Hepatocyte (in vitro differentiated cells): ENCODE results near the gene DOK5.

ENCODE experiments used
- EZH2 ChIP-seq: fragments of 200-600 bp; sonication (generic); IDR thresholded peaks from 2 replicates; pipeline ENCODE4 v1.6.1; 2016; ENCODE audit warnings: antibody characterized with exemption, mild to moderate bottlenecking, borderline replicate concordance
- EZH2phosphoT487 ChIP-seq: fragments of 200-600 bp; sonication (generic); IDR thresholded peaks from one replicate; pipeline ENCODE4 v1.6.1; 2018; ENCODE audit warnings: antibody characterized with exemption, mild to moderate bottlenecking, low read depth, moderate library complexity; ENCODE audit not compliant: unreplicated experiment, severe bottlenecking

DNA sequence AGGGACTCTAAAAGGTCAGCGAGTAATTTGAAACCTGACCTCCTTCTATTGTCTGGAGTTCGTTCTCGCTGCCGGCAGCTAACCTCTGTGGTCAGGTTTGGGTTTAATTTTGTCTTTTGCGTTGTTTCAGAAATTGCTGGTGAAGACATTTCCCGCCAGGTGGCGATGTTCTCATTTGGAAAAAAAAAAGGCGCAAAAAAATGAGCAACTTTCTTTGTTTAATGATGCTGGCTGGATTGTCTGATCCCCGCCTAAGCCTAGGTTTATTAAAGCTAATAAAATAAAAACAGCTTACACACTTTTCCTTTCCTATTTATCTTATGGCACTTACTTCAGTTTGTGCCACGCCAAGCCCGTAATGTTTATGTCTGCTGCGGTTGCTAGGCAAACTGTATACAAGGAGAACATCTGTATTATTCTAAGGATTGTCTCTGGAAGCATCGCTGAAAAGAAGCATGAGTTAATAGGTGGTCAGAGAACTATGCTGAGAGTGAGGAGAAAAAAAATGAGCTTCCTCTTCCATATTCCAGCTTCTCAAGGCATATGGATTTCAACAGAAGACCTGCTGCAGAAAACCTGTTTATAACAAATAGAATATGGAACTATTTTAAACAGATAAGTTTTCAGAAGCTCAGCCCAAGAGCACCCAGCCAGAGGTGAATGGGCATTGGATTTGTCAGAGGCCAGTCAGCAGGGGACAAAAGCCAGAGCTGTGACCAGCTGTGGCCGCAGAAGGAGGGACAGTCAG is 205.7 kb downstream of the DOK5 start:
- TF ChIP-seq EZH2phosphoT487, result no peak
- TF ChIP-seq EZH2, result no peak
